ENCODE measurements around the gene CIZ1.

CIZ1 gene

GRCh38 chr9:128218172-128218517 is 26.8 kb upstream of the CIZ1 start:
- DNase-seq (ENCODE audit: low read depth) = no peak
- H3K4me3 ChIP-seq (ENCODE audit: low read depth, low read length) = no peak overlapping the region
- no peak for TF ChIP-seq CTCF (IDR thresholded peaks at IDR 0.05; ENCODE audit: control insufficient read depth, extremely low read depth, insufficient read depth)

- no peak for TF ChIP-seq CTCF (IDR thresholded peaks at IDR 0.05; ENCODE audit: control insufficient read depth, extremely low read depth, insufficient read depth)
Measured at GRCh38 chr9:128216781-128217553, 25.6 kb upstream of the CIZ1 start.

GRCh38 chr9:128215491-128216409 is 24.4 kb upstream of the CIZ1 start:
- DNase-seq (ENCODE audit: low read depth) = no peak
- TF ChIP-seq CTCF (IDR thresholded peaks at IDR 0.05; ENCODE audit: control insufficient read depth, extremely low read depth, insufficient read depth) = no peak
- no peak overlapping the region for H3K4me3 ChIP-seq (ENCODE audit: low read depth, low read length)

More at GRCh38 chr9:128216781-128217553, 25.6 kb upstream of the CIZ1 start:
- DNase-seq (ENCODE audit: low read depth) = no peak
- no peak overlapping the region for H3K4me3 ChIP-seq (ENCODE audit: low read depth, low read length)

GRCh38 chr9:128214571-128215490 is 23.5 kb upstream of the CIZ1 start:
- TF ChIP-seq CTCF (IDR thresholded peaks at IDR 0.05; ENCODE audit: control insufficient read depth, extremely low read depth, insufficient read depth) = no peak
- DNase-seq (ENCODE audit: low read depth) = no peak

GRCh38 chr9:128213746-128214497 is 22.6 kb upstream of the CIZ1 start:
- DNase-seq (ENCODE audit: low read depth) = no peak
- H3K4me3 ChIP-seq (ENCODE audit: low read depth, low read length) = no peak overlapping the region
- no peak for TF ChIP-seq CTCF (IDR thresholded peaks at IDR 0.05; ENCODE audit: control insufficient read depth, extremely low read depth, insufficient read depth)

More at GRCh38 chr9:128214571-128215490, 23.5 kb upstream of the CIZ1 start:
- no peak overlapping the region for H3K4me3 ChIP-seq (ENCODE audit: low read depth, low read length)

- no peak for TF ChIP-seq CTCF (IDR thresholded peaks at IDR 0.05; ENCODE audit: control insufficient read depth, extremely low read depth, insufficient read depth)
- no peak overlapping the region for H3K4me3 ChIP-seq (ENCODE audit: low read depth, low read length)
- DNase-seq (ENCODE audit: low read depth) = no peak
Measured at GRCh38 chr9:128211981-128212281, 20.6 kb upstream of the CIZ1 start.
